ENCODE results near the gene BMPR1A.

DNA sequence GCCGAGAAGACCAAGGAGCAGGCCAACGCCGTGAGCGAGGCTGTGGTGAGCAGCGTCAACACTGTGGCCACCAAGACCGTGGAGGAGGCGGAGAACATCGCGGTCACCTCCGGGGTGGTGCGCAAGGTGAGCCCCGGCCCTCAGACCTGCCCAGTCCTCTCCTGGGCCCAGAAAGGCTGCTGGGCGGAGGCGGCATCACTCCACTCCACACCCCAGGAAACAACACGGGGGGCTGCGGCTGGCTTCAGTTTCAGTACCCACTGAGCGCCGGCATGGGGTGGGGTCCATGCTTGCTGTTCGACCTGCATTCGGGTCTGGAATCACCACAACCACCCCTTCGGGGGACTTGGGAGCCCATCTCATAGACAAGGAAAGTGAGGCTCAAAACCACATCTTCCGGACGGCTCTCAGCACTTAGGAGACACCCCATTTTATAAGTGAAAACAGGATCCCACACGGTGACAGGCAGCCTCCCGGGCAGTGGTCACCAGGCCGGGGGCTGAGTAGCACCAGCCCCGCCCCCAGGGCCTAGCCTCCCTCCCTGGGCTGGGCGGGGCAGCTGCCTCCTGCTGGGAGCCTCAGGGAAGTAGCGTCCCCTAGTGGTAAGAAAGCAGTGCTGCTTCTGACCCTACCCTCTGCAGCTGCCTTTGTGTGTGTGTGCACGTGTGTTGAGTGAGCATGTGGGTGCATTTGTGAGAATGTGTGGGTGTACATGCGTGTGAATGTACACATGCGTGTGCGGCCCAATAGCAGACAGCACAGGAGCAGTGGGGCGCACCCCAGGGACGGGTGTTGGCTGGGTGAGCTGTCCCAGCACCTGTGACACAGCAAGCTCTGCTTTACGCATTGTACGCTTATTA lies 203.8 kb downstream of the BMPR1A start:
- TF ChIP-seq, protein P1, sequence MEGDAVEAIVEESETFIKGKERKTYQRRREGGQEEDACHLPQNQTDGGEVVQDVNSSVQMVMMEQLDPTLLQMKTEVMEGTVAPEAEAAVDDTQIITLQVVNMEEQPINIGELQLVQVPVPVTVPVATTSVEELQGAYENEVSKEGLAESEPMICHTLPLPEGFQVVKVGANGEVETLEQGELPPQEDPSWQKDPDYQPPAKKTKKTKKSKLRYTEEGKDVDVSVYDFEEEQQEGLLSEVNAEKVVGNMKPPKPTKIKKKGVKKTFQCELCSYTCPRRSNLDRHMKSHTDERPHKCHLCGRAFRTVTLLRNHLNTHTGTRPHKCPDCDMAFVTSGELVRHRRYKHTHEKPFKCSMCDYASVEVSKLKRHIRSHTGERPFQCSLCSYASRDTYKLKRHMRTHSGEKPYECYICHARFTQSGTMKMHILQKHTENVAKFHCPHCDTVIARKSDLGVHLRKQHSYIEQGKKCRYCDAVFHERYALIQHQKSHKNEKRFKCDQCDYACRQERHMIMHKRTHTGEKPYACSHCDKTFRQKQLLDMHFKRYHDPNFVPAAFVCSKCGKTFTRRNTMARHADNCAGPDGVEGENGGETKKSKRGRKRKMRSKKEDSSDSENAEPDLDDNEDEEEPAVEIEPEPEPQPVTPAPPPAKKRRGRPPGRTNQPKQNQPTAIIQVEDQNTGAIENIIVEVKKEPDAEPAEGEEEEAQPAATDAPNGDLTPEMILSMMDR (IDR thresholded peaks at IDR 0.05; ENCODE audit: low read depth, low read length, poor library complexity, severe bottlenecking), result peak; percentile 94
- no peak for TF ChIP-seq EZH2phosphoT487 (IDR thresholded peaks at IDR 0.05; ENCODE audit: borderline replicate concordance, low read length)

Data from DOHH2 (cell line).